Neural crest cell (in vitro differentiated cells): ENCODE data around the gene MRPS10. TPM values are rescaled to one million over a fixed set of nuclear protein-coding genes. Genes with fewer than 3 reads are reported as not detected.

ENCODE experiments used
- DNase-seq: peaks from one replicate; pipeline ENCODE4 v3.0.0; 2021; ENCODE audit warnings: low read depth, mixed read lengths, low spot score
- H3K27ac Mint-ChIP-seq: one replicate; pipeline ENCODE4 v1.8.0; 2021; ENCODE audit warnings: mild to moderate bottlenecking, mixed read lengths; ENCODE audit not compliant: unreplicated experiment
- H3K27me3 Mint-ChIP-seq: 2 replicates; pipeline ENCODE4 v1.8.0; 2021; ENCODE audit warnings: low read depth, mild to moderate bottlenecking, mixed read lengths
- H3K36me3 Mint-ChIP-seq: 2 replicates; pipeline ENCODE4 v1.8.0; 2021; ENCODE audit warnings: low read depth, mild to moderate bottlenecking, mixed read lengths
- H3K4me1 Mint-ChIP-seq: 2 replicates; pipeline ENCODE4 v1.8.0; 2021; ENCODE audit warnings: mixed read lengths
- H3K4me3 Mint-ChIP-seq: one replicate; pipeline ENCODE4 v1.8.0; 2021; ENCODE audit warnings: mild to moderate bottlenecking, mixed read lengths
- H3K9me3 Mint-ChIP-seq: 2 replicates; pipeline ENCODE4 v1.8.0; 2021; ENCODE audit warnings: mixed read lengths
- CTCF ChIP-seq: fragments of 200-600 bp; sonication (generic); conservative IDR thresholded peaks from 2 replicates; pipeline ENCODE4 v1.5.0; 2021; ENCODE audit warnings: antibody characterized with exemption, mild to moderate bottlenecking
- long read RNA-seq: library from polyadenylated mRNA; unstranded; transcript quantifications from one replicate; pipeline ENCODE4 v2.0.0, GENCODE V29; 2020
- total RNA-seq: library from RNA; stranded (reverse); gene quantifications from 2 replicates; pipeline ENCODE4 v1.2.1, GENCODE V29; 2021

Gene MRPS10
- 29.0 and 32.0 TPM in 2 replicates for total RNA-seq
- long read RNA-seq, transcript MRPS10-201 (7 exons, 2,110 nt), result major isoform, 80 of 125 reads
- long read RNA-seq, partial matches to known transcripts, result 2 of 125 reads
- long read RNA-seq, other reads (novel, unspliced or antisense), result 43 of 125 reads

- Mint-ChIP-seq H3K9me3 (no peaks in the 10 kb centered on the region), H3K27me3 (no peaks in the 10 kb centered on the region), H3K36me3 (peaks cover 4% of the 10 kb centered on the region), H3K4me1 (peaks cover 16% of the 10 kb centered on the region), H3K27ac (peak within 1 kb of the TSS; percentile 99), H3K4me3 (peak within 1 kb of the TSS; percentile 98)
- DNase-seq, result peak; percentile 84
- no peak for TF ChIP-seq CTCF
Observed at GRCh38 chr6:42217519-42218367, at the start of gene MRPS10. Gene MRPS10, minus strand, starts transcription at chr6:42217861. Its CDS starts 12 bp downstream, at chr6:42217849.

- TF ChIP-seq CTCF, result no peak
- no peaks in the 10 kb centered on the region for H3K27me3 Mint-ChIP-seq
- no peak overlapping the region for H3K27ac Mint-ChIP-seq
- peaks cover 8% of the 10 kb centered on the region for H3K36me3 Mint-ChIP-seq
- H3K4me3 Mint-ChIP-seq, result no peak overlapping the region
- DNase-seq, result no peak
- no peaks in the 10 kb centered on the region for H3K9me3 Mint-ChIP-seq
- H3K4me1 Mint-ChIP-seq, result peaks cover 10% of the 10 kb centered on the region
Observed at GRCh38 chr6:42266538-42266937, 48.9 kb upstream of the MRPS10 start.

- Mint-ChIP-seq H3K36me3 (peaks cover 8% of the 10 kb centered on the region), H3K27ac (peak overlapping the region; percentile 19)
Observed at GRCh38 chr6:42264852-42265390, 47.3 kb upstream of the MRPS10 start.

GRCh38 chr6:42264162-42264851, 46.6 kb upstream of the MRPS10 start:
- no peak for TF ChIP-seq CTCF
- Mint-ChIP-seq H3K4me1 (peaks cover 10% of the 10 kb centered on the region), H3K27ac (peak overlapping the region; percentile 19)

More at GRCh38 chr6:42264852-42265390, 47.3 kb upstream of the MRPS10 start:
- no peak for DNase-seq
- peaks cover 10% of the 10 kb centered on the region for H3K4me1 Mint-ChIP-seq
- TF ChIP-seq CTCF, result no peak
- H3K9me3 Mint-ChIP-seq, result no peaks in the 10 kb centered on the region
- no peak overlapping the region for H3K4me3 Mint-ChIP-seq
- no peaks in the 10 kb centered on the region for H3K27me3 Mint-ChIP-seq

GRCh38 chr6:42263165-42263728, 45.6 kb upstream of the MRPS10 start:
- no peak overlapping the region for H3K4me3 Mint-ChIP-seq
- H3K4me1 Mint-ChIP-seq, result peaks cover 10% of the 10 kb centered on the region
- peak overlapping the region; percentile 78 for H3K27ac Mint-ChIP-seq
- peaks cover 8% of the 10 kb centered on the region for H3K36me3 Mint-ChIP-seq
- H3K27me3 Mint-ChIP-seq, result no peaks in the 10 kb centered on the region
- no peaks in the 10 kb centered on the region for H3K9me3 Mint-ChIP-seq
- TF ChIP-seq CTCF, result no peak
- no peak for DNase-seq

More at GRCh38 chr6:42264162-42264851, 46.6 kb upstream of the MRPS10 start:
- Mint-ChIP-seq H3K27me3 (no peaks in the 10 kb centered on the region), H3K36me3 (peaks cover 8% of the 10 kb centered on the region), H3K9me3 (no peaks in the 10 kb centered on the region), H3K4me3 (no peak overlapping the region)
- no peak for DNase-seq
